ENCODE measurements around the gene ATP6V1C2. TPM values are rescaled to one million over a fixed set of nuclear protein-coding genes. Genes with fewer than 3 reads are reported as not detected.

Gene ATP6V1C2, protein sequence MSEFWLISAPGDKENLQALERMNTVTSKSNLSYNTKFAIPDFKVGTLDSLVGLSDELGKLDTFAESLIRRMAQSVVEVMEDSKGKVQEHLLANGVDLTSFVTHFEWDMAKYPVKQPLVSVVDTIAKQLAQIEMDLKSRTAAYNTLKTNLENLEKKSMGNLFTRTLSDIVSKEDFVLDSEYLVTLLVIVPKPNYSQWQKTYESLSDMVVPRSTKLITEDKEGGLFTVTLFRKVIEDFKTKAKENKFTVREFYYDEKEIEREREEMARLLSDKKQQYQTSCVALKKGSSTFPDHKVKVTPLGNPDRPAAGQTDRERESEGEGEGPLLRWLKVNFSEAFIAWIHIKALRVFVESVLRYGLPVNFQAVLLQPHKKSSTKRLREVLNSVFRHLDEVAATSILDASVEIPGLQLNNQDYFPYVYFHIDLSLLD
- 1.7 TPM for polyA plus RNA-seq (ENCODE audit: insufficient read length)

GRCh38 chr2:10721396-10722251, at the start of gene ATP6V1C2:
ATP6V1C2 (plus strand) TSS chr2:10721630; CDS start chr2:10722850, 1,220 bp downstream.
- DNase-seq, result no peak

DNA sequence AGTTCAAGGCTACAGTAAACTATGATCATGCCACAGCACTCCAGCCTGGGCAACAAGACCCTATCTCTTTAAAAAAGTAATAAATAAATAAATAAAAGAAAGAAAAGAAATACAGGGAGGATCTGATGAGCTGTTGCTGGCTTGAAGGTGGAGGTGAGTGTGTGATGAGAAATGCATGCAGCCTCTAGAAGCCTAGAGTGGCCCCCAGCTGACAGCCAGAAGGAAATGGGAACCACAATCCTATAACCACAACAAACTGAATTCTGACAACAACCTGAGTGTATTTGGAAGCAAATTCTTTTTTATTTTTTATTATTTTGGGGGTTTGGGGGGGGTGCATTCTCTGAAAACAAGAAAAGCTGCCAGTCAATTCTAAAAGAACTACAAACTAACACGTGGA, 46.3 kb upstream of the ATP6V1C2 start:
- no peak for DNase-seq

- DNase-seq, result no peak
Observed at GRCh38 chr2:10678225-10678624, 43.2 kb upstream of the ATP6V1C2 start.

DNA sequence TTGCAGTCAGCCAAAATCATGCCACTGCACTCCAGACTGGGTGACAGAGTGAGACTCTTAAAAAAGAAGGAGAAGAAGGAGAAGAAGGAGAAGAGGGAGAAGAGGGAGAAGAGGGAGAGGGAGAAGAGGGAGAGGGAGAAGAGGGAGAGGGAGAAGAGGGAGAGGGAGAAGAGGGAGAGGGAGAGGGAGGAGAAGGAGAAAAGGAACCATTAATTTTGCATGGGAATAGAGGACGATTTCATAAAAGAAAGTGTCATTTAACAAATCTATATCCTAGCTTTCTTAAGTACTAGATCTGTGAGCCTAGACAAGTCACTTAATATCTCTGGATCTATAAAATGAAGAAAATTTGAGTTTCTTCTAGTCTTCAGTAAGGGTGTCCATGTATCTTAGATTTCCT, 41.2 kb upstream of the ATP6V1C2 start:
- no peak for DNase-seq

DNA sequence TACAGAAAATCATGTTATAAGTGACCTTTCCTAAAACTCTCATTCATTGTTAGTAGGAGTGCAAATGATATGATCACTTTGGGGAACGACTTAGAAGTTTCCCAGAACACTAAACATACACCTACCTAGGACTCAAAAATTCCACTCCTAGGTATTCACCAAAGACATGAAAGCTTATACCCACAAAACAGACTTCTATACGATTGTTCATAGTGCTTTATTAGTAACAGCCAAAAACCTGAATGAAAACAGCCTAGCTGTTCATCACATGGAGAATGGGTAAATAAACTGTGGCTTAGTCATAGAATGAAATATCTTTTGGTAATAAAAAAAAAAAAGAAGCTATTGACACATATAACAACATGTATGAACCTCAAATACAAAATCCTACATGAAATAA, 40.5 kb upstream of the ATP6V1C2 start:
- DNase-seq, result no peak

- no peak for DNase-seq
Observed at GRCh38 chr2:10686176-10686730, 35.2 kb upstream of the ATP6V1C2 start.

DNA sequence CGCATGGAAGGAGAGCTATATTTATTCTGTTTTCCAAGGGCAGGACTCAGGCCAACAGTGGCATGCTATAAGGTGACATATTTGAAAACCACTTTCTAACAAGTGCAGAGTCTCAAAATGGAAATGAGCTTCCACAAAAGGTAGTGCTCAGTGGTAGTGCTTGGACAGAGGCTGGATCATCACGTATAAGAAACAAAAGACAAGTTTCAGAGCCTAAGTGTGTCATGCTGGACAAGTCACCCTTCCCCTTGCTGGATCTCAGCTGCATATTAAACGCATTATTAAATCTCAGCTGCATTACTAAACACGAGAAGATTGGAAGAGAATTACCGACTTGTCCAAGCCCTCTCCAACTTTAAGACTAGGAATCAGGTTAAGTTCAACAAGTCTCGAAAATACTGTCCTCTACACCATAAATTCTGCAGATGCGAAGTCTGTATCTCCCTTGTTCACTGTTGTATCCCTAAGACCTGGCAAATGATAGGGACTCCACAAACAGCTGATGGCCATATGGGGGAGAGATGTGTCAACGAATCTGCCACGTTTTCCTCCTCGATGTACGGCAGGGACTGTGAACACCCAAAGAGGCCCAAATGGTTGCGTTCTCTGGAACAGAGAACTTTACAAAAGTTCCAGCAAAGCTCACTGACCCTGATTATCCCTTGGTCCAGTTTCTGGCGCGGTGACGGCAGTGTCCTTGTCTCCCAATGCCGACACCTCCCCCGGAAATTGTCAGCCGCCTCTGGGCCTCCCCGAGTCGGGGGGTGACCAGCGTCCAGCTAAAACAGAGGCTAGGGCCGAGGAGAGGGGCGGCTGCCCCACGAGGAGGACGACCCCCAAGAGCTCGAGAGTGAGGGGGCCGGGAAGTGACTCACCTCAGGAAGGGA, 32.3 kb upstream of the ATP6V1C2 start:
- no peak for DNase-seq

DNA sequence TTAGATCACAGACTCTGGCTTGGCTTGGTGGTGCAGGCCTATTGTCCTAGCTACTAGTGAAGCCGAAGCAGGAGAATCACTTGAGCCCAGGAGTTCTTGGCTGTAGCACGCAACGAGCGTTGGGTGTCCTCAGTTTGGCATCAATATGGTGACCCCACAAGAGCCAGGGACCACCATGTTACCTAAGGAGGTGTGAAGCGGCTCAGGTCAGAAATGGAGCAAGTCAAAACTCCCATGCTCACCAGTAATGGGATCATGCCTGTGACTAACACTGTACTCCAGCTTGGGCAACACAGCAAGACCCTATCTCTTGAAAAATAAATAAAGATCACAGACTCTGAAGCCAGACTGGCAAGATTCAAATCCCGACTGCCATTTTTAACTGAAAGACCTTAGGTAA, 29.9 kb upstream of the ATP6V1C2 start:
- DNase-seq, result no peak

- DNase-seq, result no peak
Observed at GRCh38 chr2:10700078-10700803, 21.2 kb upstream of the ATP6V1C2 start.

DNA sequence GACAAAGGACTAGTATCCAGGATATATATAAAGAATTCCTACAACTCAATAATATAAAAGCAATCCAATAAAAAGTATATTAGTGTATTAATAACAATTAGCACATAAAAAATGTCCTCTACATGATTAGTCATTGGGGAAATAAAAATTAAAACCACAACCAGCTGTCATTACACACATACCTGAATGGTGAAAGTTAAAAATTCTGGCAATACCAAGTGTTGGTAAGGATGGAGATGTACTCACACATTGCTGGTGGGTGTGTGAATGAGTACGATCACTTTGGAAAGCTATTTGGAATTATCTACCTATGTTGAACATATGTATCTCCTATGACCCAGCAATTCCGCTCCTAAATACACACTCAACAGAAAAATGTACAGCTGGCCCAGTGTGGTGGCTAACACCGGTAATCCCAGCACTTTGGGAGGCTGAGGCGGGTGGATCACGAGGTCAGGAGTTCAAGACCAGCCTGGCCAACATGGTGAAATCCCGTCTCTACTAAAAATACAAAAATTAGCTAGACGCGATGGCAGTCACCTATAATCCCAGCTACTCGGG, 17.3 kb upstream of the ATP6V1C2 start:
- DNase-seq, result no peak

DNA sequence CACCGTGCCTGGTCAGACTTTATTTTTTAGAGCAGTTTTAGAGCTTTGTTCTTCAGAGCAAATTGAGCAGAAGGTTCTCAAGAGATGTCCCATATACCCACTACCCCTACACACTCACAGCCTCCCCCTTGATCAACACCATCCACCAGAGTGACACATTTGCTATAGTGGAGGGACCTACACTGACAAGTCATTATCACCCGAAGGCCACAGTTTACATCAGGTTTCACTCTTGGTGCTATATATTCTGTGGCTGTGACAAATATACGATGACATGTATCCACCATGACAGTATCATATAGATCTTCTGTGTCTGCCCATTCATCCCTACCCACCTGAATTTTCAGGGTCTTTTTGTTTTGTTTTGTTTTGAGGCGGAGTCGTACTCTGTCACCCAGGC, 15.4 kb upstream of the ATP6V1C2 start:
- no peak for DNase-seq

DNA sequence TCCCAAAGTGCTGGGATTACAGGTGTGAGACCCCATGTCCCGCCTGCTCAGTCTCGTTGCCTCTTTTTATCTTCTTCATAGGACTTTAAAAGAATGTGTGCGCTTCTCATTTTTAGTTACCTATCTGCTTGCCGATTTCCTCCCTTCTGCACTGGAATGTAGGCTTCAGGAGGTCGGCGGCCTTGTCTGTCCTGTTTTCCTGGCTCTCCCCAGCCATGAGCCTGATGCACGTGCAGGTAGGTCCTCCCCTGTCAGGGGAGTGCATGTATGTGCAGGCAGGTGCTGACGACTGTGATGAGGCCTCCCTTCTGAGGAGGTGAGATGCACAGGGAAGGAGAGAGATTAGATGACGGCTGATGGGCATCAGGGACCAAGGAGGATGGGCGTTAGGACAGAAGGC, 13.6 kb upstream of the ATP6V1C2 start:
- no peak for DNase-seq

DNA sequence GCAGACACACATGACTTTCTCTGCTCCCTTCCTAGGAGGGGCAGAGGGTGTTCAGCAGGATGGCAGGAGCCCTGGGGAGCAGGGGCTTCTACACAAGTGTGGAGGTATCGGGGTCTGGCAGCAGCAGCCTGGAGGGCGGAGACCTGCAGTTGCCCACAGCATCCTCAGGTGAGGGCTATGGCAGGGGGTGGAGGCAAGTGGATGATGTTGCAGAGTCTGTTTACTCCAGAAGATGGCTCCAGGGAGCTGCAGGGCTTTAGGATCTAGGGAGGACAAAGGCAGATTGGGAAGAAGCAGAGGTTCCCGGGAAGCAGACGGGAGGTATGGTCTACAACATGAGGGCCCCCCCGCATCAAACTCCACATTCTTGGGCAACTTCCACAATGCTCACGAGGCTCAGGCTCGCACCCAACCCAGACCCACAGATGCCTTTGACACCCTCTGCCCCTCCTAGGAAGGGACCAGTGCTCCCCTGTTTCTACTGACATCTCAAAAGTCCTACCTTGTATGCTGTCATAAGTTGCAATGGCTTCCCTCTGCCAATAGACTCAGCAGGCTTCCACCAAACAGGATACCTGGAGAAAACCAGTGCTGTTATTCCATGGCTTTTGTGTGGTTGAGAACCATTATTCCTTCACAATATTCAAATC, 12.0 kb upstream of the ATP6V1C2 start:
- DNase-seq, result no peak

GRCh38 chr2:10712185-10712809, 9.1 kb upstream of the ATP6V1C2 start:
- DNase-seq, result no peak

GRCh38 chr2:10716581-10716980, 4.8 kb upstream of the ATP6V1C2 start:
- no peak for DNase-seq

- DNase-seq, result no peak
Observed at GRCh38 chr2:10717628-10718027, 3.8 kb upstream of the ATP6V1C2 start.

GRCh38 chr2:10720306-10720705, 1.1 kb upstream of the ATP6V1C2 start:
- DNase-seq, result no peak

DNA sequence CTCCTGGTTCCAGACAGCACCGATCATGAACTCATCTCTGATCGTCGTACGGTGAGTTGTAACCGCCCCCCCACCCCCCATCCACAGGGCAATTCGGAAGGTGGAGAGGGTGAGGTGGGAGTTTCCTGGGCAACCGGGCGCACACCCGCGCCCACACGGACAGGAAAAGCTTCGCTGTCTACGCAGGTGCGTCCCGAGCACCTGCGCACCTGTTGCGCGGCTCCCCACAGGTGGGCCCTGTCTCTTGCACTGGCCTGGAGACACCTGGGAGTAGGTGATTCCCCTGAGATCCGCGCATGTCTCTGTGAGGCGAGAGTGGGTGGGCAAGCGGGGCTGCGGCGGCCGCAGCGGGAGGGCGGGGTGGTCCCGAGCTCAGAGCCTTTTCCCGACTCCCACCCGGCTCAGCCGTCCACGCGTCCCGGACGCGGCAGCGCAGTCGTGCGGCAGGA, 459 bp upstream of the ATP6V1C2 start:
- no peak for DNase-seq

DNA sequence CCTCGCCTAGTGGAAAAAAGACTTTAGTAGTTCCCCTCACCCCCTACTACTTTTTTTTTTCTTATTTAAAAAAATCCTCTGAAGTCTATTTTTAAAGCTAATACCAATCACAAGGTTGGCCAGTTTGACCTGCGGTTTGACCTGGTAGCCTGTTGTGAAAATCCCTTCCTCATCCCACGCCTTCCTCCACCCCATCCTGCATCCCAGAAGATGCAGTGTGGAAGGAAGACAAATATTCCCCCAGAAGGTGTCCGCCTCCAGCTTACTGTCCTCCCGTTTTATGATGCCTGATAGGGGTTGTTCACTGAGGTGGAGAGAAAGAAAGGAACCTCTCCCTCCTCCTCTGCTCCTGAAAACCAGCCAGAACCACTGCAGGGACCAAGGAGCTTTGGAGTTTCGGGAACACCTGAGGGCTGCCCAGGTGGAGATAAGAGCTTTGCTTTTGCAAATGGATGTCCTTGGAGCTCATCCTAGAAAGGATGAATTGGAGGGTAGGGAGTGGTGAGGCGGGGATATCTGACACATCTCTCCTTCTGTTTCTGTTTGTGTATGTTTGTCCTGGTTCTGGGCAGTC, 909 bp downstream of the ATP6V1C2 start:
- DNase-seq, result no peak
